GM19455 (cell line): Measurements from ENCODE around the gene RABL6.
A peak's percentile ranks its signal among the peaks of the same experiment; 100 is the strongest.
"Not testable (repeated sequence)": the region's sequence is repeated elsewhere in the genome, so short reads cannot be mapped to it uniquely, and the experiment has no call there.

ENCODE experiments used
- ATAC-seq: cut with Tn5 transposase; IDR thresholded peaks from one replicate; pipeline ENCODE4 v1.9.1; 2021; ENCODE audit not compliant: unreplicated experiment

RABL6 gene, protein sequence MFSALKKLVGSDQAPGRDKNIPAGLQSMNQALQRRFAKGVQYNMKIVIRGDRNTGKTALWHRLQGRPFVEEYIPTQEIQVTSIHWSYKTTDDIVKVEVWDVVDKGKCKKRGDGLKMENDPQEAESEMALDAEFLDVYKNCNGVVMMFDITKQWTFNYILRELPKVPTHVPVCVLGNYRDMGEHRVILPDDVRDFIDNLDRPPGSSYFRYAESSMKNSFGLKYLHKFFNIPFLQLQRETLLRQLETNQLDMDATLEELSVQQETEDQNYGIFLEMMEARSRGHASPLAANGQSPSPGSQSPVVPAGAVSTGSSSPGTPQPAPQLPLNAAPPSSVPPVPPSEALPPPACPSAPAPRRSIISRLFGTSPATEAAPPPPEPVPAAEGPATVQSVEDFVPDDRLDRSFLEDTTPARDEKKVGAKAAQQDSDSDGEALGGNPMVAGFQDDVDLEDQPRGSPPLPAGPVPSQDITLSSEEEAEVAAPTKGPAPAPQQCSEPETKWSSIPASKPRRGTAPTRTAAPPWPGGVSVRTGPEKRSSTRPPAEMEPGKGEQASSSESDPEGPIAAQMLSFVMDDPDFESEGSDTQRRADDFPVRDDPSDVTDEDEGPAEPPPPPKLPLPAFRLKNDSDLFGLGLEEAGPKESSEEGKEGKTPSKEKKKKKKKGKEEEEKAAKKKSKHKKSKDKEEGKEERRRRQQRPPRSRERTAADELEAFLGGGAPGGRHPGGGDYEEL

DNA sequence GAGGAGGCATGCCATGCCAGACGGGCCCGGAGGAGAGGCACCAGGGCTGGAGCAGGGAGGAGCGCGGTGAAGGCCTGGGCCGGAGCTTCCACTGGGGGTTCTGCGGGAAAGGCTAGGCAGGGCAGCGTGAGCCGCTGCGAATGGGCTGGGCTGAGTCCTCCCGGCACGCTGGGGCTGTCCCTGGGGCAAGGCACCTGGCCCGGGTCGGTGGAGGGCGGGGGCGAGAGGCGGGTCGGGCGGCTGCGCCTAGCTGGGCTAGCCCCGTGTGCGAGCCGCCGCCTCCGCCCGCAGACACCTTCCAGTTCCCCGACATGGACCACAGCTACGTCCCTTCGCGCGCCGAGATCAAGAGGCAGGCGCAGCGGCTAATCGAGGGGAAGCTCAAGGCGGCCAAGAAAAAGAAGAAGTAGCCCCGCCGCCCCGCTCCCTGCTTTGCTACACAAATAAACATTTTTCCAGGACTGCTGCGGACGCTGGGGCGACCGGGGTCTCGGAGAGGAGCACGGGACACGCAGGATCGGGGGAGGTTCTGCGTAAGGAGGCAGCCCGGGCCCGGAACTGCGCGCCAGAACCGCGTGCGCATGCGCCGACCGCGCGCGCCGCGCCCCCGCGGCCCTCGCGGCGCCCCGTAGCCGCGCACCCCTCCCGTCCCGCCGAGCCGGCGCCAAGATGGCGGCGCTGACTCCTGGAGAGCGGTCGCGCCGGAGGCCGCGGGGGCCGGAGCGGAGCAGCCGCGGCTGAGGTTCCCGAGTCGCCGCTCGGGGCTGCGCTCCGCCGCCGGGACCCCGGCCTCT lies at the start of gene RABL6:
Gene RABL6 (plus strand): TSS at position 668 of the 794 bp plus-strand sequence. CDS start 249 bp downstream, outside the sequence.
- peak; percentile 74 for ATAC-seq

DNA sequence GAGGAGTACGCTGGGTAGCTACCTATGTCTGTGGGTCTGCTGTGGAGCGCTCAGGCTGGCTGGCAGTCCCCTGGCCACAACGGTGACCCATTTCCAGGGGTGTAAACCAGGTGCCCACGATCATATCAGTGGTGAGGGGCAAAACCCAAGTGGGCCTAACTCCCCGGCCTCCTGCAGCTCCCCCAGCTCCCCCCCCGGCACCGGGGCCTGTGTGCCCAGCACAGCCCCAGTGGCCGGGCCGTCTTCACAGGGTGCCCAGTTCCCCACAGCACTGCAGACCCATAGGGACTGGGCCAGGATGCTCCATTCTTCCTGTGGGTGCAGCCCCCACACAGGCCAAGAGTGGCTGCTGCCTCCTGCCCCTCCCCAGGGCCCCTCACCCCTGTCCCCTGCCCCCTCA lies 48.7 kb upstream of the RABL6 start:
- no peak for ATAC-seq

DNA sequence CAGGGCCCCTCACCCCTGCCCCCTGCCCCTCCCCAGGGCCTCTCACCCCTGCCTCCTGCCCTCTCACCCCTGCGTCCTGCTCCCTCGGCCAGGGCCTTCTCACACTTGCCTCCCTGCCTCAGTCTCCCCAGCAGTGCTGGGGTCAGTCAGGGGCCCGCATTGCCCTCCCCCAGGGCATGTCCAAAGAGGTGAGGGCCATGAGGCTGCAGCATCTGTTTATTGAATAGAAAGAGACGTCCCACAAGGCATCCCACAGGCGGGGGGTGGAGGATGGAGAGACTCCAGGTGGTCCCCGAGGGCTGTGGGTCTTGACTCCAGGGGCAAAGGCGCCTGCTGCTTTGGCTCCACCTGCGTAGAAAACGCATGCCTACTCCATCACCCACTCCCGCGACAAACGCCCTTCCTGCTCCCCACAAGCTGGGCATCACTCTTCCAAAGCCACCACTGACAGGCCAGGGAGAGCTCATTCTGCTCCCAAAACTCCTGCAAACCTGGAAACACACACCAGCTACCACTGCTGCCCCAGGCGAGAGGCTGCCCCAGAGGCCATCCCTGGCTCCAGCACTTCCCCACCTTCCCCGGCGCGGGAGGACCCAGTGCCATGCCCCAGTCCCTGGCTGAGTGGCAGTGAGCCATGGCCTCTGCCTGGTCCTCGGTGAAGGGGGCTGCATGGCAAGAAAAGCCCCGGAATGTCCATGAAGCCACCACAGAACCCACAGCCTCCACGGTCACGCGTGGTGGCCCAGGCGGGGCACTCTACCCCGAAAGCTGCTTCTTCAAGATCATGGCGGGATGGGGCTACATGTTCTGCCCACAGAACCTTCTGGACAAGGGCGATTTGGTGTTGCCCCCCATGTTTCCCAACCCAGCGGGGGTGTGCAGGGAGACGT lies 48.1 kb upstream of the RABL6 start:
- no peak for ATAC-seq

DNA sequence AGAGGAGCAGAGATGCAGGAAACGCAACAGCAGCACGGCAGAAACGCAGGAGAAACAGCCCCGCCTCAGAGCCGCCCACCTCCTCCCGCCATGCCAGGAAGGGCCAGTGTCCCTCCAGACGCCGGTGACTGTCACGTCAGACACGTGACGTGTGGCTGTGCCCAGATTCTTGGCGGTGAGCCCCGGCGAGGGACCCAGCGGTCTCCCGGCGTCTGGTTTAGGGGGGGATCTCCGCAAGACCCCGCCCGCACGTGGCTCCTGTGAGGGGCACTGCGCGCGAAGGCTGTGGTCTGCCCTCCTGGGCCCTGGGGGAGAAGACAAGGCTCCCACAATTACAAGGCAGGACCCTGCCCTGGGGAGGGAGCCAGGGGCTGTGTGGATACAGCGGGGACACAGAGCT lies 47.3 kb upstream of the RABL6 start:
- no peak for ATAC-seq

DNA sequence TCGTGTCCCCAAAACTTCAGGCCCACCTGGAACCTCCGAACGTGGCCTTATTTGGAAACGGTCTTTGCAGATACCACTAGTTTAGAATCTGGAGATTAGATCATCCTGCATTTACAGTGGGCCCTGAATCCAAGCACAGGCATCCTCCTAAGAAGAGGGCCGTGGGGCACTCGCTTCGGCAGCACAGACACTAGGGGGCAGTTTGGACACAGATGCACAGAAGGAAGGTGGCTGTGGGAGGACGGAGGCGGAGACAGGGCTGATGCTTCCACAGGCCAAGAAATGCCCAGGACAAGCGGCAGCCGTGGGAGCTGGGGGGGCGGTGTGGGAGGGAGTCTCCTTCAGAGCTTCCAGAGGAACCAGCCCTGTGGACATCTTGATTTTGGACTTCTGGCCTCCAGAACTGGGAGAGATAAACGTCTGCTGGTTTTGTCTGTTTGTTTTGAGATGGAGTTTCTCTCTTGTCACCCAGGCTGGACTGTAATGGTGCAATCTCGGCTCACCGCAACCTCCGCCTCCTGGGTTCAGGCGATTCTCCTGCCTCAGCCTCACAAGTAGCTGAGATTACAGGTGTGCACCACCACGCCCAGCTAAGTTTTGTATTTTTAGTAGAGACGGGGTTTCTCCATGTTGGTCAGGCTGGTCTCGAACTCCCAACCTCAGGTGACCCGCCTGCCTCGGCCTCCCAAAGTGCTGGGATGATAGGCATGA lies 46.8 kb upstream of the RABL6 start:
- ATAC-seq, result not testable (repeated sequence)

DNA sequence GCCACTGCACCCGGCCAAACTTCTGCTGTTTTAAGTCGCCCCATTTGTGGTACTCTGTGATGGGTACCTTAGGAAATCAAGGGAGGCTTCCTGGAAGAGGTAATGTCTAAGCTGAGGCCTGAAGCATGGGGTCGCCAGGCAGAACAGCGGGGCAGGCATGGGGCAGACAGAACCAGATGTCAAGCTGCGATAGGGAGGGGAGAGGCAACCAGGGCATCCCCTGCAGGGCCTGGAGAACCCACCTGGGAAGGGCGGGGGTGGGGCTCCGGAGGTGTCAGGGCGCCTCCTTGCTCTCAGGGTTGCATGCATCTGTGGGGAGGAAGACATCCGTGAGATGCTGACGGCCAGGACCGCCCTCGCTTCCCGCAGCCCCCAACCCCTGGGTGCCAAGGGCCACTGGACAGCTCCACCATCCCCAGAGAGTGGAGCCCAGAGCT lies 46.2 kb upstream of the RABL6 start:
- no peak for ATAC-seq

DNA sequence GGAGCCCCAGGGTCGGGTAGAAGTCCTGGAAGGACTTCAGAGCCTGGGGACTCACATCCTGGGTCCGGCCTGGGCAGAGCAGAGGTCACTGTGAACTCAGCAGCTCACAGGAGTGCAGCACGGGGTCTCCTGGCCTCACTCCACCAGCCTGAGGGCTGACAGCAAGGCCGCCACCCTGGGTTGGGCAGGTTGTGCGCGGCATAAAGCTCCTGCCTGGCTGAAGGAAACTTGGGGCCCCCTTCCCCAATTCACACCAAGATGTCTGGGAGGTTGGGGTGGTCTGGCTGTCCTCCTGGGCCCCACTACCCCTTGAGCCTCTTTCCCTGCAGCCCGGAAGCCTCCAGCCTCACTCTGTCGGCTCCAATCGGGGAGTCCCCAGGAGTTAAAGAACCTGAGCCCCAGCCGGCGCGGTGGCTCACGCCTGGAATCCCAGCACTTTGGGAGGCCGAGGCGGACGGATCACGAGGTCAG lies 45.5 kb upstream of the RABL6 start:
- ATAC-seq, result no peak

DNA sequence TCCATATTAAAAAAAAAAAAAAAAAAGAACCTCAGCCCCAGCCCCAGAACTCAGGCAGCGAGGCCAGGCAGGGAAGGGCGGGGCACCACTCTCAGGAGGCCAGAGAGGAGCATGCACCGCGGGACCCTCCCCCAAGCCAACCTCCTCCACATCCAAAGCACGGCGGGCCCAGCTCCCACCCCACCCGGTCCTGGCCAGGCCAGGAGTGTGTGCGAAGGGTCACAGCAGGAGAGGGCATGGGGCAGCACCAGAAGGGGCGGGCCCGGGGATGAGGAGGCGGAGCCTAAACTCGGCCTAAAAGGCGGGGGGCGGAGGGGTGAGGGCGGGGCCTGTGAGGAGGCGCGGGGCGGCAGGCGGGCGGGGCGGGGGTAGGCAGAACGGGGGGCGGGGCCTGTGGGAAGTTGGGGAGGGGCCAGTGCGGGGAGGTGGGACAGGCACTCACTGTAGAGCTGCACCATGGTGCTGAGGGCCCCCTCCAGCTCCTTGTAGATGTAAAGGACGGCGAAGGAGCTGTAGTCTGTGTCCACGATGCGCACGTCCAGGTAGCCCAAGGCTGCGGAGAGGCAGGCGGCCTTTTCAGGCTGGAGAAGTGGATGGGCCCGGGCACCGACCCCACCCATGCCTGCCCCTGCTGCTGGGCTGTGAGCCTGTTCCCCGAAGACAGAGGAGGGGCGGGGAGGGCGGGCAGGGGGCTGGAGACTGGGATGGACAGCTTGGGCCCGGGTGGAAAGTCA lies 44.7 kb upstream of the RABL6 start:
- no peak for ATAC-seq

DNA sequence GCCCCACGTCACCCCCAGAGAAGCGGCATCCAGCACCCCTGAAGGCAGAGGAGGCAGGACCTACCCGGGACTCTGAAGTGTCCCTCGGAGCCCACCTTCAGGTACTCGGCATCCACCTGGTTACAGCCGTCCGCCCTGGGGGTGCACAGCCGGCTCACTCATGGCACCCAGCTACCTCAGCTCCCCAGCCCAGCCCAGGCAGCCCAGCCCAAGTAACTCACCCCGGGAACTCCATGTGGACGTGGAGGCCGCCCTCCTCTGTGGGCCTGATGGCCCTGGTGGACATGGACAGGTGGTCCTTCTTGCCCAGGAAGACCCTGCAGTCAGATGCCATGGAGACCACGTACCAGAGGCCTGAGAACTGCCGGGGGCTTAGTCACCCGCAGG lies 44.1 kb upstream of the RABL6 start:
- ATAC-seq, result no peak

DNA sequence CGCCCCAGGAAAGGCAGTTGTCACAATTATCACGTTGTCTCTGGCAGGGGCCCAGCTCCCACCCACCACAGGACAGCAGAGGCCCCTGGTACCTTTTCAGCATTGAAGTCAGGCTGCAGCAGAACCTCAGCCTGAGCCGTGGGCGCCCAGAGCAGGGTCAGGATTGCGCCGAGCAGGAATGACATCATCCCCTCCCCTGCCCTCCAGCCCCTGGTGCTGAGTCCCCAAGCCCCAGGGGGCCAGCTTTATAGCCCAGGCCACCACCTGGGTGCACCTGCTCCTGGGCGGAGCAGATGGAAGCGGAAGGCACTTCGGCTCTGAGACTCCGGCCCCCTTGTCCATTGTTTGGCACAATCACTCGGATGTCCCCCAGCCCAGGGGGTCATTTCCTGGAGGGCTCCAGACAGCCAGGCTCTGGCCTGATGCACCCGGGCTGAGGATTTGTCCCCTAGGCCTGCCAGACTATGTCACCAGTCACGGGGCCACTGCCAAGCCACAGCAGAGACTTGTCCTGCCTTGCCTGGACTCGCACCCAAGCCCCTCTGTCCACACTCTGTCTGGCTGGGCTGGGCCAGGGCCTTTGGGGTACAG lies 43.4 kb upstream of the RABL6 start, which contains the start of gene LCN15:
Gene LCN15 (minus strand): TSS at position 218 of the 591 bp plus-strand sequence. CDS start 30 bp downstream, at position 188.
- ATAC-seq, result no peak

DNA sequence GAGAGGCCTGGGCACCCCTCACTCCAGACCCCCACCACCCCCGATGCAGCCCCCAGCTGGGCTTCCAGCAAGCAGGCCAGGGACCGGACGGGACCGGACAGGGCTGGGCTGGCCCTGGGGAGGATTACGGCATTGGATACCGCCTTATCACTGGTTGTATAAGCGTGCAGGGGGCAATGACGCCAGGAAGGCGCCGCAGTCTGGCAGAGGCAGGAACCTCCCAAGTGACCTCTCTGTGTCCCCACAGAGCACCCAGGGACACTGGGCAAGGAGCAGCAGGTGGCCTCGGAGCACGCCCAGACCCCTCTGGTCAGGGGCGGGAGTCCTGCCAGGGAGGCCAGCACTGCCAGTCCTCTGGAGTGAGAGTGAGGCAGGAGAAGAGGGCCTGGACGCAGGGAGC lies 42.7 kb upstream of the RABL6 start:
- no peak for ATAC-seq

DNA sequence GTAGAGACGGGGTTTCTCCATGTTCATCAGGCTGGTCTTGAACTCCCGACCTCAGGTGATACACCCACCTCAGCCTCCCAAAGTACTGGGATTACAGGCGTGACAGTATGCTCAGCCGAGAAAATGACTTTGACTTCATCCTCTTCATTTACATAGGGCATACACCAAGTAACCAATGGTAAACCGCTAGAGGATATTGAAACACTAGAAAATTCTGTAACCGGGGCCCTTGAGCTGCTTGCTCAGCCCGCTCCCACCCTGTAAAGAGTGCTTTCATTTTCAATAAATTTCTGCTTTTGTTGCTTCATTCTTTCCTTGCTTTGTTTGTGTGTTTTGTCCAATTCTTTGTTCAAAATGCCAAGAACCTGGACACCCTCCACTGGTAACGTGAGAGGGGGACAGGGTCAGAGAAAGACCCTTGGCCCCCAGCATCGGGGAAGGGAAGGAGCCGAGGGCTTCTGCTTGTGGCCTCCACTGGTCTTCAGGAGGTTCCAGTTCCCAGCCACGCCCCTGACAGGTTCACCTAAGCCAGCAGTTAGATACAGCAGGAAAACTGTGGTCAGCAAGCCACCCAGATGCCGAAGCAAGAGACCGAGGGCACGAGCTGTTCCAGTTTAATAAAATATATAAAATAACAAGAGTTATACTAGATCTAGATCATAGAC lies 41.9 kb upstream of the RABL6 start:
- not testable (repeated sequence) for ATAC-seq

DNA sequence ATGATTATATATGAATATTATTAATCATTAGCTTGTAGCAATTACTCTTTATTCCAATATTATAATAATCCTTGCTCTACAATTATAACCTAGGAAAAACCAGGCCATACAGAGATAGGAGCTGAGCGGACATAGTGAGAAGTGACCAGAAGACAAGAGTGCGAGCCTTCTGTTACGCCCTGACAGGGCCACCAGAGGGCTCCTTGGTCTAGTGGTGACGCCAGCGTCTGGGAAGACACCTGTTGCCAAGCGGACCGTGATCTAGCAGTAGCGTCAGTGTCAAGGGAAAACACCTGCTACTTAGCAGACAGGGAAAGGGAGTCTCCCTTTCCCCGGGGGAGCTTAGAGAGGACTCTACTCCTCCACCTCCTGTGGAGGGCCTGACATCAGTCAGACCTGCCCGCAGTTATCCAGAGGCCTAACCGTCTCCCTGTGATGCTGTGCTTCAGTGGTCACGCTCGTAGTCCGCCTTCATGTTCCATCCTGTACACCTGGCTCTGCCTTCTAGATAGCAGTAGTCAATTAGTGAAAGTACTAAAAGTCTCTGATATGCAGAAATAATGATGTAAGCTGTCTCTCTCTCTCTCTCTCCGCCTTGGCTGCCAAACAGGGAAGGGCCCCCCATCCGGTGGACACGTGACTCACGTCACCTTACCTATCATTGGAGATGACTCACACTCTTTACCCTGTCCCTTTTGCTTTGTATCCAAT lies 41.2 kb upstream of the RABL6 start:
- not testable (repeated sequence) for ATAC-seq

DNA sequence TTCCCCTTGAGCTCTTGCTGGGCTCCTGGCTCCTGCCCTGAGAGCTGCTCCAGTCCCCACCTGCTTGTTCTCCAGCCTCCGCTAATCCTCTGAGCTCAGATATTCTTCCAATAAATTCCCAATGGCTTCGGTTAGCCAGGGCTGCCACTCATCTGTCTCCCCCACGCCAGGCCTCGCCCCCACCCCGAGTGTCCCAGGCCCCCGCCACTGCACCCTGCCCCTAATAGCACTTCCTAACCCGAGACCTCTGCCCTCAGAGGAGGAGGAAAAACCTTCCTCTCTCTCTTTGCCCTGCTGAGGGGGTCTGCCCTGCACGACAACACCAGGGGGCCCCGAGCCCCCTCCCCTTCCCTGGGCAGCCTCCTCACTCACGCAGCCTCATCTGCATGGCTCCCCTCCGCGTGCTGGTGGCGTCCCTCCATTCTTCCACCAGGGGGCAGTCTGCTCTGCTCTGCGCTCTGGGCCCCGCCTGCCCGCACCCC lies 38.0 kb upstream of the RABL6 start:
- no peak for ATAC-seq

DNA sequence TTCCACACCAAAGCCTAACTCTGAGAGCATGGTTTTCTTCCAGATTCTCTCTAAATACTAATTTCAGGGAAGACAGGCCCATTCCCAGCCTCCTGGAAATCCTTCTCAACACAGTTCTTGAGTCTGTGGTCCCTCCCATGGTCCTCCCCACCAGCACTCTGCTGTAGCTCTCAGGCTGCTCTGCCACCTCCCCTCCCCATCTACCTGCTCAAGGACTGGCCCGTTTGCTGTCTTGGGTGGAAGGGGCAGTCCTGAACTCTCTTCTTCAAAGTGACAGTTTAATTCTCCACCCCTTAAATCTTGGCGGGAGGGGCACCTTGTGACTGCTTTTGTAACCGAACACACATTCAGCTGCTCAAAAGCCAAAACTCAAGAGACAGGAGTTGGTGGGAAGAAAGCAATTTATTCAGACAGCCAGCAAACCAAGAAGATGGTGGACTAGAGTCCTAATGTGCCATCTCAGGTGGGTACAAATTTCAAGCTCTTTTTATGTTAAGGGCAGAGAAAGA lies 35.8 kb upstream of the RABL6 start:
- ATAC-seq, result no peak

DNA sequence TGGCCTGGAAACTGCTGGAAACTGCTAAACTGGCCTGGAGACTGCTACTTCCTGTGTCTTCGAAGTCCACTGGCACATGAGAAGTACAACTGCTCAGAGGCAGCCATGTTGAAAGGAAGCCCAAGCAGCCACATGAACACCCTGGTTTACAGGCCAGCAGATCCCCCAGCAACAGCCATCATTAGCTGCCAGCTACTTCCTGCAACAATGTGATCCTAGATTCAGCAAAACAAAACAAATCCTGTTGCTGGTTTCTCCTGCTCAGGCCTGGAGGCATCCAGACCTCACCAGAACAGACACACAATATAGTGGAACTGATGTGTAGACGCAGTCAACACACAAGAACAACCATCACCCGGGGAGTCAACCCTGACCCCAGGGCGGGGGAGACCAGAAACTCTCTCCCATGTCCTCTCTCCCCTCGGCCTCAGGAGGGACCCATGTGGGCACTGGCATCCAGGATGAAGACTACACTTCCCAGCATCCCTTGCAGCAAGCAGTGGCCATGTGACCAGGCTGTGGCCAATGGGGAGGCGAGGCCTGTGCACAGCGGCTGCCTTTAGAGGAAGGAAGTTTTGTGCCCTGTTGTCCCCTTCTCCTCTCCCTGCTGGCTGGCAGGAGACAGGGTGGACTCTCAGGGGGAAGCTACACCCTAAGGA lies 34.2 kb upstream of the RABL6 start:
- no peak for ATAC-seq
